ENCODE data around the gene DOCK9.

DNA sequence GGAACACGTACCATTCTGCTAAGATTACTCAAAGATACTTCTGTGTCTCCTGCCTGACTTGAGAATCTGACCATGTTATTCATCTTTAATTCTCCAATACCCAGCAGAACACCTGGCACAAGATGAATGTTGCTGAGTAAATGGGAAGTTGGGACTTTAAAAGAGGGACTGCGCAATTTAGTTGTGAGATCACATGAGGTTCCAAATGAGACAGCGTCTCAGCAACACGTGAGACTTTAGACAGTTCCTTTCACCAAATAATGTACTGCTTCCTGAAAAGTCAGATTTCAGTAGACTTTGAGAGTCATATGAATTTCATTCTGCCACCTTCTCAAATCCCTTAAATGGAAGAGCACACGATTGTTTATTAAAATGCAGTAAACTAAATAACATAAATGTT lies 36.7 kb downstream of the DOCK9 start:
- TF ChIP-seq, protein P1, sequence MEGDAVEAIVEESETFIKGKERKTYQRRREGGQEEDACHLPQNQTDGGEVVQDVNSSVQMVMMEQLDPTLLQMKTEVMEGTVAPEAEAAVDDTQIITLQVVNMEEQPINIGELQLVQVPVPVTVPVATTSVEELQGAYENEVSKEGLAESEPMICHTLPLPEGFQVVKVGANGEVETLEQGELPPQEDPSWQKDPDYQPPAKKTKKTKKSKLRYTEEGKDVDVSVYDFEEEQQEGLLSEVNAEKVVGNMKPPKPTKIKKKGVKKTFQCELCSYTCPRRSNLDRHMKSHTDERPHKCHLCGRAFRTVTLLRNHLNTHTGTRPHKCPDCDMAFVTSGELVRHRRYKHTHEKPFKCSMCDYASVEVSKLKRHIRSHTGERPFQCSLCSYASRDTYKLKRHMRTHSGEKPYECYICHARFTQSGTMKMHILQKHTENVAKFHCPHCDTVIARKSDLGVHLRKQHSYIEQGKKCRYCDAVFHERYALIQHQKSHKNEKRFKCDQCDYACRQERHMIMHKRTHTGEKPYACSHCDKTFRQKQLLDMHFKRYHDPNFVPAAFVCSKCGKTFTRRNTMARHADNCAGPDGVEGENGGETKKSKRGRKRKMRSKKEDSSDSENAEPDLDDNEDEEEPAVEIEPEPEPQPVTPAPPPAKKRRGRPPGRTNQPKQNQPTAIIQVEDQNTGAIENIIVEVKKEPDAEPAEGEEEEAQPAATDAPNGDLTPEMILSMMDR (IDR thresholded peaks at IDR 0.05) = no peak
- TF ChIP-seq POLR2AphosphoS5 (IDR thresholded peaks at IDR 0.05) = no peak

Data from prostate gland (tissue), 2 donors.